ENCODE results near the gene UCHL5. TPM values are rescaled to one million over a fixed set of nuclear protein-coding genes. Genes with fewer than 3 reads are reported as not detected.
"Not testable (repeated sequence)": the region's sequence is repeated elsewhere in the genome, so short reads cannot be mapped to it uniquely, and the experiment has no call there.

The UCHL5 gene
- total RNA-seq, 1 experiment from 2014 or later, result 49.3 TPM

GRCh38 chr1:193033610-193034009, 25.6 kb downstream of the UCHL5 start:
- no peak for TF ChIP-seq CTCF (conservative IDR thresholded peaks at IDR 0.05)
- no peak for TF ChIP-seq EZH2 (IDR thresholded peaks at IDR 0.05; ENCODE audit: low read depth)
- Histone ChIP-seq H4K20me1 (ENCODE audit: insufficient read depth) (peaks cover 11% of the 10 kb centered on the region; the same call in 1 of the 2 replicates), H3K4me3 (no peak overlapping the region), H3K4me2 (no peak overlapping the region), H3K4me1 (replicated peaks; ENCODE audit: insufficient read depth) (no peaks in the 10 kb centered on the region), H3K79me2 (ENCODE audit: low read depth) (peaks cover 51% of the 10 kb centered on the region), H2AFZ (no peak overlapping the region), H3K36me3 (ENCODE audit: low read depth) (peaks cover 10% of the 10 kb centered on the region; the same call in 1 of the 2 replicates), H3K27ac (no peak overlapping the region), H3K9me2 (ENCODE audit: insufficient read depth) (no peaks in the 10 kb centered on the region; the same call in 1 of the 2 replicates), H3F3A (ENCODE audit: insufficient read depth, low read depth) (no peaks in the 10 kb centered on the region; the same call in none of the 2 replicates), H3K9me3 (ENCODE audit: insufficient read depth, low read depth) (no peaks in the 10 kb centered on the region), H3K27me3 (ENCODE audit: insufficient read depth, low read depth) (no peaks in the 10 kb centered on the region)
- intact Hi-C loops (cut with micrococcal nuclease; ENCODE audit: unreplicated experiment), result loop anchor here (10.0 kb wide), 1 partner anchor 449 kb away; no protein-coding TSS in a partner anchor
- ChIA-PET CTCF (no interaction called here), POLR2A (ENCODE audit: unreplicated experiment) (no interaction called here)
- BruUV-seq (replicated peaks), result no TSS peak
- no peak for DNase-seq

- H3K27ac ChIP-seq; H2AFZ ChIP-seq; H3K4me2 ChIP-seq; CTCF ChIA-PET; DNase-seq; POLR2A ChIA-PET (ENCODE audit: unreplicated experiment); H3K9me3 ChIP-seq (ENCODE audit: insufficient read depth, low read depth); H3K4me1 ChIP-seq (replicated peaks; ENCODE audit: insufficient read depth); H3K27me3 ChIP-seq (ENCODE audit: insufficient read depth, low read depth); H3K9me2 ChIP-seq (ENCODE audit: insufficient read depth); H3K4me3 ChIP-seq; H3F3A ChIP-seq (ENCODE audit: insufficient read depth, low read depth); BruUV-seq (replicated peaks): not testable (repeated sequence)
- intact Hi-C loops (cut with micrococcal nuclease; ENCODE audit: unreplicated experiment), result loop anchor here (10.0 kb wide), 1 partner anchor 448 kb away; no protein-coding TSS in a partner anchor
- Histone ChIP-seq H3K79me2 (ENCODE audit: low read depth) (peaks cover 45% of the 10 kb centered on the region), H4K20me1 (ENCODE audit: insufficient read depth) (peaks cover 11% of the 10 kb centered on the region; the same call in 1 of the 2 replicates), H3K36me3 (ENCODE audit: low read depth) (peaks cover 12% of the 10 kb centered on the region; the same call in 1 of the 2 replicates)
Observed at GRCh38 chr1:193032643-193033427, 26.3 kb downstream of the UCHL5 start.

GRCh38 chr1:193031431-193031830, 27.7 kb downstream of the UCHL5 start:
- peaks cover 1% of the 10 kb centered on the region; the same call in 1 of the 2 replicates for H3F3A ChIP-seq (ENCODE audit: insufficient read depth, low read depth)
- H3K9me2 ChIP-seq (ENCODE audit: insufficient read depth), result no peaks in the 10 kb centered on the region; the same call in 1 of the 2 replicates
- H3K4me2 ChIP-seq, result no peak overlapping the region
- no TSS peak for BruUV-seq (replicated peaks)
- CTCF ChIA-PET, result no interaction called here
- H2AFZ ChIP-seq, result no peak overlapping the region
- POLR2A ChIA-PET (ENCODE audit: unreplicated experiment), result no interaction called here
- intact Hi-C loops (cut with micrococcal nuclease; ENCODE audit: unreplicated experiment), result loop anchor here (10.0 kb wide), 1 partner anchor 447 kb away; no protein-coding TSS in a partner anchor
- peaks cover 31% of the 10 kb centered on the region for H3K79me2 ChIP-seq (ENCODE audit: low read depth)
- no peaks in the 10 kb centered on the region for H3K9me3 ChIP-seq (ENCODE audit: insufficient read depth, low read depth)
- no peaks in the 10 kb centered on the region for H3K27me3 ChIP-seq (ENCODE audit: insufficient read depth, low read depth)
- peak; percentile 59 for TF ChIP-seq CTCF (conservative IDR thresholded peaks at IDR 0.05)
- TF ChIP-seq EZH2 (IDR thresholded peaks at IDR 0.05; ENCODE audit: low read depth), result no peak
- peaks cover 4% of the 10 kb centered on the region; the same call in 1 of the 2 replicates for H4K20me1 ChIP-seq (ENCODE audit: insufficient read depth)
- H3K4me3 ChIP-seq, result no peak overlapping the region
- no peaks in the 10 kb centered on the region for H3K4me1 ChIP-seq (replicated peaks; ENCODE audit: insufficient read depth)
- H3K36me3 ChIP-seq (ENCODE audit: low read depth), result peaks cover 20% of the 10 kb centered on the region
- DNase-seq, result no peak
- H3K27ac ChIP-seq, result no peak overlapping the region
